Posterior vena cava (tissue), 2 donors: Measurements from ENCODE around the gene NAGA. TPM values are rescaled to one million over a fixed set of nuclear protein-coding genes. Genes with fewer than 3 reads are reported as not detected.
"Not testable (repeated sequence)": the region's sequence is repeated elsewhere in the genome, so short reads cannot be mapped to it uniquely, and the experiment has no call there.

Source experiments
- DNase-seq: peaks from one replicate; pipeline ENCODE4 v3.0.0-alpha.2; 2020; ENCODE audit warnings: low spot score
- intact Hi-C, 2 donors: fragments of 100-400 bp; cut with DNase I; formaldehyde crosslinking; loops; one replicate each; pipeline versions ENCODE4 v1.14.1 to v1.14.2; 2022 to 2023
- total RNA-seq, 2 donors: library from RNA; stranded (reverse); fragmentation: NEBNext Ultra II Directional; extraction: Animal tissue kit (Norgen Biotek cat#: 25700); gene quantifications; one replicate each; pipeline ENCODE4 v1.2.1, GENCODE V29; 2021
- donor health status: DM: yes; HTN: yes; CAD: no.
- donor health status: DM: yes; HTN: yes; CAD: no.

Gene NAGA
- total RNA-seq, 2 donors from 2014 or later, result 18.4 to 29.7 TPM

DNA sequence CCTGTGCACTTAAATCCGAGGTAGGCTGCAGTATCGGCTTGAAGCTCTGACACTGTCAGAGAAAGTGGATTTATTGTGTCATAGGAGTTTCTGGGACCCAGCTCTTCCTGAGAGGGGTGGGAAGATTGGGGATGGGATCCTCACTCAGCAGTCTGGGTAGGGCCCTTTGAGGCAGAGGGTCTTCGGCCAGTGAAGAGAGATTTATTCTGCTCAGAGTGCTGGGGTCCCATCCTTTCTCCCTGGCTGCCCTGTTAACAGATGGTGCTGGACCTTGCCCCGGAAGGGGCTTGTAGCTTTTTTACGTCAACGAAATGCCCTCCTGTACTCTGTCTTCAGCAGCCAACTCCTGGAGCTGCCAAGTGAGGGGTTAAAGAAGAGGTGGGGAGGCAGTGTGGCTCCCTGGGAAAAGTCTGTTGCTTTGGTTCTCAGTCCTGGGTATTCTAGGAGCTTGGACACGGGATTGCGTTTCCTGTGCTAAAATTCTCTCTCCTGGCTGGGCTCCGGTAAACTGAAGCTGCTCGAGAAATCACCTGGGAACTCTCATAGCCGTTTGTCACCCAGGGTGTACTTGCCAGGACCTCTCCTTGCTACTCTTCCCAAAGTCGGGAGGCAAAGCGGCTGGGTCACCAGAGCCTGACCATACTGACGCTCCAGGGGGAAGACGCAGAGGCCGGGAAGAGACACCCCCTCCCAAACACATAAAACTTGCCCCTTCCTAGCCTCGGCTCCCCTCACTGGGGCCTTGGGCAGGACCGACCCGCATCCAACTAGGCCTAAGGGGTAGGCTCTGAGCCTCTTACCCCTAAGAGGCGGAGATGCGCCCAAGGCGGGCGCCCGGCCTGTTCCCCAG lies 8.1 kb upstream of the NAGA start:
- intact Hi-C loops, result no loop called here
- no peak for DNase-seq

DNA sequence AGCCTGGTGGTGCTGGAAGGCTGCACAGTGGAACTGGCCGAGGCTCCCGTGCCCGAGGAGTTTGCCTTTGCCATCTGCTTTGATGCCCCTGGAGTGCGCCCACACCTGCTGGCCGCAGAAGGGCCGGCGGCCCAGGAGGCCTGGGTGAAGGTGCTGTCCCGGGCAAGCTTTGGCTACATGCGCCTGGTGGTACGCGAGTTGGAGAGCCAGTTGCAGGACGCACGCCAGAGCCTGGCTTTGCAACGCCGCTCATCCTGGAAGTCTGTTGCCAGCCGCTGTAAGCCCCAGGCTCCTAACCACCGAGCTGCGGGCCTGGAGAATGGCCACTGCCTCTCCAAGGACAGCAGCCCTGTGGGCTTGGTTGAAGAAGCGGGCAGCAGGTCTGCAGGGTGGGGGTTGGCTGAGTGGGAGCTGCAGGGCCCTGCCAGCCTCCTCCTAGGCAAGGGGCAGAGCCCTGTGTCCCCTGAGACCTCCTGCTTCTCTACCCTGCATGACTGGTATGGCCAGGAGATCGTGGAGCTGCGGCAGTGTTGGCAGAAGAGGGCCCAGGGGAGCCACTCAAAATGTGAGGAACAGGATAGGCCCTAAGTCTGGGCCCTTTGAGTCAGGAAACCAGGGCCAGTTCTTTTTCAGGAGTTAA lies 7.0 kb upstream of the NAGA start:
- intact Hi-C loops, result no loop called here
- DNase-seq, result peak; percentile 83

DNA sequence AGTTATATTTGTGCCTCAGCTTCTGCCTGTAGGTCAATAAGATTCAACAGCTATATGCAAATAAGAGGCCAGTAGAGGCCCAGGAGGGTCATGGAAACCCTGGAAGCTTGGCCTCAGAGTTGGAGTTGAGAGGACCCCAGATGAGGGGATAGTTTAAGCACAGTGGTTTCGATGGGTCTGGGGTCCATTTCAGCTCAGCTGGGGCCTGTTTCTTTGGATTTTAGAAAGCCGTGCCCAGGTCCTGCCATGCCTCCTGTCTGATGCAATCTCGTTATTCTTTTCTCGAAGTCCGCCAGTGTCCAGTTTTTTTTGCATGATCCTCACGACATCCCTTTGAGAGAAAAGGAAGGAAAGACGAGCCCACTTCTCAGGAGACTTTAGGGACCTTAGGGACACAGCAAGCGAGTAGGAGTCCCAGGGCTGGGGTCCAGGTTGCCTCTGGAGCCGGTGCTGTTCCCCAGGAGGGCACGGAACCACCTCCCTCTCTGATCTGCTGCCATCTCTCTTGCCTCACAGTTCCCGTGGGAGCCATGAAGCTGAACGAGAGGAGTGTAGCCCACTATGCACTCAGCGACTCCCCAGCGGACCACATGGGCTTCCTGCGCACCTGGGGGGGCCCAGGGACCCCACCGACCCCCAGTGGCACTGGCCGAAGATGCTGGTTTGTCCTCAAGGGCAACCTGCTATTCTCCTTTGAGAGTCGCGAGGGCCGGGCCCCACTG lies 6.3 kb upstream of the NAGA start:
- intact Hi-C loops, result no loop called here

DNA sequence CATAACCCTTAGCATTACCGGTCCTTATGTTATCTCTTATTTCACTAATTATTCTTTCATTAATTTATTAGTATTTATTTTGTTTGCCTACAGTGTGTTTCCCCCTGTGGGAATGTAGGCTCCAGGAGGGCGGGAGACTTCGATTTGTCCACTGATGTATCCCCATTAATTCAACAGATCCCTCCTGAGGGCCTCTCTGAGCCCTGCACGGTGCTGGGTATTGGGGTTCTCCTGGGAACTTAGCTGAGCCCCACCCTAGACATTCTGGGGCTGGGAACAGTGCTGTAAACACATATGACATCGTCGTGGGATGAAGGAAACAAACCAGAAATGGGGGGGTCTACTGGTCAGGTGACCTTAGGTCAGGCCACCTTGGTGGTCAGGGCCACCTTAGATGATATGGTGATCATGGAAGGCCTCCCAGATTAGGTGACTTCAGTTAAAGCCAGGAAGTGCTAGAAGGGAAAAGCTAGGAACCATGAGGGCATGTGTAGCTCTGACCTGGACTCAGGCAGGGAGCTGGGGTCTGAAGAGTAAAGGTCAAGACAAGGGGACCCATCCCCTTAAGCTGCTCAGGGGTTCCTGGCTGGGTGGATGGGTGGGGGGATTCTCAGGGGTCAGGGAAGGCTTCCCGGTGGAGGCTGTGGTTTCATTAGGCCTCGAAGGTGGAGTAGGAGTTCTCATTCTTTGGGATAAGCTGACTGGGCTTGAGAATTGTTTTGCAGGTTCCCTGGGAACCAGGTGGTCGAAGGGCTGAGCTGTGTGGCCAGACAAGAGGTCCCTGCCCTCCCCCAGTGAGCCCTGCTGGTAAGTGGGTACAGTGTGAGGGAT lies 4.4 kb upstream of the NAGA start:
- intact Hi-C loops, result no loop called here
- DNase-seq, result no peak

More for the DNA sequence above, 6.3 kb upstream of the NAGA start:
- no peak for DNase-seq

DNA sequence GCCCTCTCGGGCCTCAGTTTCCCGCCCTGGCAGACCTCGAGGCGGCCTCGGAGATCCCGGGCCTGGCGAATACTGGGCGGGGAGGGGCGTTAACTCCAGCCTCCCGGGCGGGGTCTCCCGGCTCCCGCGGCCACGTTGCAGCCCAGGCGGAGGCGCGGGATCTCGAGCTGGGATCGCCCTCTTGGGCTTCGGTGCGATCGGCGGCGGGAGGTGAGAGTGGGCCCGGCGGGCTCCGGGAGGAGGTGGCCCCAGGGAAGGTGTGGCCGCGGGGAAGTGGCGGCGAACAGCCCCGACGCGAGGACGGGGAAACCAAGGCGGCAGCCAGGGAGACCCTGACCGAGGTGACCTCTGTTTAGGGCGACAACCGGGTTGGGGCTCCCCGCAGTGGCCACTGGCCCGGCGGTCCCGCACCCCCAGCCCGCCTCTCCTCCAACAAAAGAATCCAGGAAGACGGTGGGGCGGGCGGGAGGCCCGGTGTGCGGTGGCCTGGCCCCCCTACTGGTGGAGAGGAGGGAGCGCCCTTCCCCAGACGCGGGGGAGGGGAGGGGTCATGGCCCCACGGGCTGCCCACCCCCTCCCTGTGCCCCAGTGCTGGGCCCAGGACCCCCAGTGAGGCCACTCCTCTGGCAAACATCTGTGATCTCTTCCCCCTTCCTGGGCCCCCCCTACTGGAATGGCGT lies 3.7 kb upstream of the NAGA start, which contains the start of gene PHETA2:
TSS of gene PHETA2 (plus strand) at position 117 of the 680 bp plus-strand sequence. CDS start 3,046 bp downstream, outside the sequence.
- peak; percentile 85 for DNase-seq

DNA sequence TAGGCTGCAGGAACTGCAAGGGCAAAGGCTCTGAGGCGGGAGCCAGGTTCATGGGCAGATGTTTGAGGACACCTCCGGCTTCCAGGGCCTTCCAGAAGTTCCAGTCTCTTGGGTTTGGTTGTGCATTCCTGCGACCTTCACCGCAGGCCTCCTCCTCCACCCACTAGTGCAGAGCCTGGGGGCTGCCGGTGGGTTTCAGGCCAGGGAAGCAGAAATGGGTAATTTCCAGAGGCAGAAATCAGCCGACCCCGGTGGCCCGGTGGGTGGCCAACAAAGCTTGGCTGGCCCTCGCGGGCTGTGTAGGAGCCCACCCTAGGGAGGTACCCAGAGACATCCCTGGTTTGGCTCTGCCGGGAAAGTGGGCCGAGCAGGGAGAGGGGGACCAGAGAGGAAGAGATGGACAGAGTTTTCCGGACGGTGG lies 3.0 kb upstream of the NAGA start:
- intact Hi-C loops, result no loop called here
- DNase-seq, result no peak

More for the DNA sequence above, 3.7 kb upstream of the NAGA start, which contains the start of gene PHETA2:
- intact Hi-C loops, result no loop called here

DNA sequence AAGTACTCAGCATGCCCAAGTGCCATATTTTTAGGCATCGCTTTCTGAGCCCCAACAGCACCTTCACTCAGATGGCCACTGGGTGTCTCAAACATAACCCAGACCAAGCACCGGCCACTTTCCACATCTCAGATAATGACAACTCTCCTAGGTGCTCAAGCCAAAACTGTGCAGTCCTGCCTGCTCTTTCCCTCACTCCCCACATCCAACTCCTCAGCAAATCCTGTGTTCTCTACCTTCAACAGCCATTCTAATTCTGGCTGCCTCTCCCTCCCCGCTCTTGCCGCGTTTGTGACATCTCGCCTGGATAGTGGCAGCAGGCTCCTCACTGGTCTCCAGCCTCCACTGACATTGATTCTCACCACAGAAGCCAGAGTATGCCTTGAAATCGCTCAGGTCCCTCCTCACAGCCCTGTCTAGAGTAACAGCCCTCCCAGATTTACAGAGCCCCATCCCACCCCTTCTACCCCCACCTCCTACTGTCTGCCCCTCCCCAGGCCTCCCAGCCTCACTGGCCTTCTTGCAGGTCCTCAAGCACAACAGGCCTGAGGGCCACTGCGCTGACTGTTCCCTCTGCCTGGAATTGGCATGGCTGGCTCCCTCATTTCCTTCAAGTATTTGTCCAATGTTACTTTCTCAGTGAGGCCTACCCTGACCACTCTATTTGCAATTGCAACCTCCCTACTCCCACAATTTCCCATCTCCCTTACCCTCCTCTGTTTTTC lies 2.2 kb upstream of the NAGA start:
- DNase-seq, result no peak
- intact Hi-C loops, result no loop called here

DNA sequence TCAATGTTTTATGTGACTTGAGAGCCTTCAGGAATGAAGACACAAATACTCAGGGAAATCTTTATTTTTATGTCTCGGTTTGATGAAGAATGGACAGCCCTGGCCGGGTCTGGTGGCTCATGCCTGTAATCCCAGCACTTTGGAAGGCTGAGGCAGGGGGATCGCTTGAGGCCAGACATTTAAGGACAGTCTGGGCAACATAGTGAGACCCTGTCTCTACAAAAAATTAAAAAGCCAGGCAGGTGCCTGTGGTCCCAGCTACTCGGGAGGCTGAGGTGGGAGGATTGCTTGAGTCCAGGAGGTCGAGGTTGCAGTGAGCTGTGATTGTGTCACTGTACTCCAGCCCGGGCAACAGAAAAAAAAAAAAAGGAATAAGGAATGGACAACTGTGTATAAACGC lies 896 bp upstream of the NAGA start:
- DNase-seq, intact Hi-C loops: not testable (repeated sequence)

DNA sequence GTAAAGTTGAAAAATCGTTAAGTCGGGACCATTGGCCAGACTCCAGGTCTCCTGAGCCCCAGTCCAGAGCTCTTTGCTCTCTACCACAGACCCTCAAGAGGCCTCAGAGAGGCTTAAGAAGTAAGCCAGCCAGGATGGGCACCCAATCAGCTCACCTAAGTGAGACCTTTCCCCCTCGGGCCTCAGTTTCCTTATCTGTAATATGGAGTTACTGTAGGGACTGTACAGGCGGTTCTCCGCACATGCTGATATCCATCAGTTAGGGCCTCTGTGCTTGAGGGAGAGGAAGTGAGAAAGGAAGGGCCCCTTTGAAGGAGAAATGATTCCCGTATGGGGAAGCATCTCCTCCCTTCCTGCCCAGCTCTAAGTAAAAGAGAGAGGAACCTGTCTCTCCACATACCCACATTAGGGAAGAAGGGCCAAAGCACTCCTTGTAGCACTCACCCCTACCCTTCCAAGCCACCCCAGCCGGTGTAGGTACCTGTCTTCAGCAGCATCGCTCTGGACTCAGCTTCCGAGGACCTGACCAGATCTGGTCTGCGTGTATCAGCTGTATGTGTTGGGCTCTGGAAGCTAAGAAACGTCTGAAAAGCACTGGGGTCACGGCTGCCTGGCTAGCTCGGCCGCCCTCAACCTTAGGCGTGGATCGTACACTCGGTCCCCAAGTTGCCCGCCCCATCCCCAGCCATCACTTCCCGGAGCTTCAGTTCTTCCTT lies 653 bp downstream of the NAGA start:
- intact Hi-C loops, result loop anchor here in 1 of 2 donors (10.0 kb wide), 1 partner anchor 85 kb away; no protein-coding TSS in a partner anchor
- DNase-seq, result no peak

DNA sequence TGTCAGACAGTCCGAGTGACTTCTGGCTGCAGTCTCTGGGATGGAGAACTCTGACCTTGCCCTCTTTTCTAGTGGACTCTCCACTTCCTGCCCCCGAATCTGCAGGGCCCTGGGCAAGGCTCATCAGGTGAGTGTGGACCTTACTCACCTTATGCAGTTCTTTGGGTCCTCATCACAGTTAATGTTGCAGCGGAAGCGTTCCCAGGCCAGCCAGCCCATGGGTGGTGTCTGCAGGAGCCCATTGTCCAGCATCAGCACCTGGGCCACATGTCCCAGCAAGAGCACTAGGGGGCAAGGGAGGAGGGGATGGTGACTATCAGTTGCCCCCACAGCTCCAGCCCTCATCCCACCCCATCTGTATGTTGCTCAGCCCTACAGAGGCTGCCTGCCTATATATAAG lies 2.3 kb downstream of the NAGA start:
- no peak for DNase-seq
- intact Hi-C loops, result loop anchor here in 1 of 2 donors (10.0 kb wide), 1 partner anchor 83 kb away; no protein-coding TSS in a partner anchor

DNA sequence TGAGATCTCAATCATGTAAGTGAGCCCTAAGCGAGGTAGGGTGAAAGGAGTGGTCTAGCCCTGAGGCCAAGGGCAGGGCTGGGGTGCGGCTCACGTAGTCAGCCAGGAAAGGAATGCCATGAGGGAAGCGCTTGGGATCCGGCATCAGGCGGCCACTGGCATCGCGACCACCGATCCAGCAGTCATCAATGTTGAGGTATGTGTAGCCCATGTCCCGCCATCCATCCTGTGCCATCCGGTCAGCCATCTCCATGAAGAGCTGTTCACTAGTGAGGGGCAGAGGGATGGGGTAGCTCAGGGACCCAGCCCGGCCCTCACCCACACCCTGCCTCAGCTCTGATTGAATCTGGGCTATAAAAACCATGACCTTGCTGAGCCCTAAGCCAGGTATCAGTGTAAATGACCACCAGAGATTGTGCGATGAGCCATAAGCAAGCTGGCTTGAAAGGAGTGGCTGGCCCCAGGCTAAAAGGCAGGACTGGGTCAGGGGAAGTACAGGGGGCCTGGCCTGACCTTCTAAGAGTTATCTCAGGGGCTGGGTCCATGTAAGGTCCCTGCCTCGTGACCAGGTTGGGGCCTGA lies 2.9 kb downstream of the NAGA start:
- intact Hi-C loops, result loop anchor here in 1 of 2 donors (10.0 kb wide), 1 partner anchor 83 kb away; no protein-coding TSS in a partner anchor
- DNase-seq, result no peak

DNA sequence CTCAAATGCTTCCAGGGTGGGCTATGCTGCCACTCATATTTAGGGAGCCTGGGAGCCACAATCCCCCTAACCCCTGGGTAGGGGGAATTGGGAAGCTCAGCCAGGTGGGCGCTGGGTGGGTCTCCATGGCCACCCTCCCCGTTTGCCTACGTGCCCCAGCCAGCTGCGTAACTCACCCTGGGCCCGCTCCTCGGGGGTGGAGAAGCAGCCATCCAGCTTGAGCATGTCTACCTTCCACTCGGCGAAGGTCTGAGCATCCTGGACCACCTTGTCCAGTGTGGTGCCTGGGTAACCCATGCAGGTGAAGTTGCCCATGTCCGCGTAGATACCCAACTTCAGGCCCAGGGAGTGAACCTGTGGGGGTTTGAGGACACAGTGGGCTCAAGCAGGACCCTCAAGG lies 3.7 kb downstream of the NAGA start:
- no peak for DNase-seq
- intact Hi-C loops, result loop anchor here in 1 of 2 donors (10.0 kb wide), 1 partner anchor 82 kb away; no protein-coding TSS in a partner anchor

DNA sequence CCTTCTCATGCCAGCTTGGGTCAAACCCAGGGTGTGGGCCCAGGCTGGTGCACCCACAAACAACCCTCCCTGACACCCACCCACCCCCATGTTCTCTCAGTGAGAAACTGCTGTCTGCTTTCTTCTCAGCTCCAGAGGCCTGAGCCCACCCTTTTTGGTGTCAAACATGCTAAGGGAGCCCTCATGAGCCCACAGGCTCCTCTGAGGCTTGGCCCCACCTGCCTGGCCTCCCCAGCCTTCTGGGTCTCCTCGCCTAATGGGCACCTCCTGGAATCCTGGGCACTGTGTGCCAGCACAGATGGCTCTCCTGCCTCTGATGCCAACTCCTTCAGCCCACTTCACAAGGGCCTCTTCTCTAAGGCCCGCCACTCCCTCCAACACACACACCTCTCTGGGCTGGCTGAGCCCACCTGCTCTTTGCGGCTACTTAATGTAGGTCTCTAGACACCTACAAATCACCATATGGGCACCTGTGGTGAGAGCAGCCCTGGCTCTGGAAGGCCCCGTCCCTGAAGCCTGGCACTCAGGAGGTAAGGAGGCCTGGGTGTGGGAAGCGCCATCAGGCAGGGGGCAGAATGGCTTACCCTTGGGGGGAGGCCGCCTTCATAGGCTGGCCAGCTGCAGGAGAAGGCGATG lies 4.4 kb downstream of the NAGA start:
- intact Hi-C loops, result loop anchor here in 1 of 2 donors (10.0 kb wide), 1 partner anchor 81 kb away; no protein-coding TSS in a partner anchor
- DNase-seq, result no peak

DNA sequence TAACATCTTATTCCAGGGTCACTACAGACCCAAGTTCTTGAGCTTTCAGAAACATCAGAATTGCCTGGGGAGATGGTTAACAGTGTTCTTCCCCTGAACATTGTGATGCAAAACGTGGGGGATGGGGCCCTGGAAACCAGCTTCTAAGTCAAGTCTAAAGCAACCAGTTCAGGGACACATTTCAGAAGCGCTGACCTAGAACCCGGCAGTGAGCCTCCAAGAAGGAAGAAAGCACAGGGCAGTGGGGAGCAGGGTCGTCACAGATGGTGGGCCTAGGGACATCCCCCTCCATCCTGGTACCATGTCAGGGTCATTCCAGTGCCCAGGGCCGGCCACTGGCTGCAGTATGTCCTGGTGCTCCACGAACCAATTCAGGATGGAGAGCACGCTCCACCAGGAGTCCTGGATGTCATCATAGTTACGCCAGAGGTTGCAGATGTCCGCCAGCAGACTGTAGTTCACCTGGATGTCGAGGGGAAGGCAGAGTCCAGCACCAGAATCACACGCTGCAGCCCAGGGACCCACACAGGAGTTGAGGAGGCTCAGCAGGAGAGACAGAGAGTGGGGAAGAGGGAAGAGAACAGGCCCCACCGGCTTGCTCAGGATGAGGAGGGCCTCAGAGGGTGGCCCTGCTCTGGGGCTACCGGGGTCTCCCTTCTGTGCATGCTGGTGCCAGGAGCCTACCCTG lies 5.0 kb downstream of the NAGA start:
- DNase-seq, result no peak

DNA sequence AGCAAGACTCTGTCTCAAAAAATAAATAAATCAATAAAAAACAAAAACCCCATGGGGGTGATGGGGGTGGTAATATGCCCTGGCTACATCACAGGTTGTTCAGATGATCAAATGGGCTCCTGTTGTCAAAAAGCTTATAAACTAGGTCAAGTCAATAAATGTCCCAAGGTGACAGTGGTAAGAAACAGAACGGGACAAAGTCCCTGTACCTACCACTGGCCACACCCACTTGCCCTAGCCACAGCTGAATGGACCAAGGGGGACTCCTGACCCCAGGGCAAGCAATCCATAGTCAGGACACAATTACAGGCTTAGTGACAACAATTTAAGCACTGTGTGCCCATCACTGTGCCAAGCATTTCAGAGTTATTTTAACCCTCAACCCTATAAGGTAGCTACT lies 6.0 kb downstream of the NAGA start:
- DNase-seq, result no peak
- intact Hi-C loops, result loop anchor here in 1 of 2 donors (10.0 kb wide), 1 partner anchor 80 kb away; no protein-coding TSS in a partner anchor

More for the DNA sequence above, 5.0 kb downstream of the NAGA start:
- intact Hi-C loops, result loop anchor here in 1 of 2 donors (10.0 kb wide), 1 partner anchor 81 kb away; no protein-coding TSS in a partner anchor
